GM21390 (cell line): Measurements from ENCODE around the gene GRB2.
"Not testable (repeated sequence)": the region's sequence is repeated elsewhere in the genome, so short reads cannot be mapped to it uniquely, and the experiment has no call there.

Experiments used
- ATAC-seq: cut with Tn5 transposase; IDR thresholded peaks from one replicate; pipeline ENCODE4 v1.9.1; 2021; ENCODE audit not compliant: unreplicated experiment

Gene GRB2

DNA sequence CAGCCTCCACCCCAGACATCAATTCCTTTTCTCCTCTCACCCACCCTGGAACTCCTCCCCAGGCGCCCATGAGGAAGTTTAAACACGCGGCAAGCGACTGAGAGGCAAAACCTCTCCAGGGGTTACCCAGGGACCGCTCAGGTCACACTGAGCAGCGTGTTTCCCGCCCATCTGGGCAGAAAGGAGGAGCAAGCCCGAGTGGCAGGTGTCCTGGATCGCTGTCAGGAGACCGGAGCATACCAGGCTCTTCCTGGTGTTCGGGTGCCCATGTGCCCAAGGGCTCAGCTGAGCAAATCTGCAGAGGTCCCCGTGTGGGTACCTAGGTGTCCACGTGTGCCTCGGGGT is 116.7 kb downstream of the GRB2 start:
- peak; percentile 3 for ATAC-seq

DNA sequence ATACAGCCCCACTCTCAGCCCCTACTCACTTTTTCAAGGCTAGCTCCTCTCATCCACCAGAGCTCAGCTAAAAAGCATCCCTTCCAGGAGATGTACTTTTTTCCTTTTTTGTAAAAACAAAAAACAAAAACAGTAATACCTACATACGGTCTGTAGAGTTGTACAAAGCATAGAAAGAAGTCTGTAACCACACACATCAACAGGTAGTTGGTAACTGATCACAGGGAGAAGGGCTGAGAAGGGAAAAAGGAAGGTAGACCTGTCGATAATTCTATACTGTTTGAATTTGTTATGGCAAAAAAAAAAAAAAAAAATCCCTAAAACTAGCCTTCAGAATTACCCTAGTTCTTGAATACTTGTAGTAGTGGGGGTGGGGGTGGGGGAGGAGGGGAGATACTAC is 117.1 kb downstream of the GRB2 start:
- no peak for ATAC-seq

GRCh38 chr17:75287221-75287620 is 118.3 kb downstream of the GRB2 start:
- no peak for ATAC-seq

DNA sequence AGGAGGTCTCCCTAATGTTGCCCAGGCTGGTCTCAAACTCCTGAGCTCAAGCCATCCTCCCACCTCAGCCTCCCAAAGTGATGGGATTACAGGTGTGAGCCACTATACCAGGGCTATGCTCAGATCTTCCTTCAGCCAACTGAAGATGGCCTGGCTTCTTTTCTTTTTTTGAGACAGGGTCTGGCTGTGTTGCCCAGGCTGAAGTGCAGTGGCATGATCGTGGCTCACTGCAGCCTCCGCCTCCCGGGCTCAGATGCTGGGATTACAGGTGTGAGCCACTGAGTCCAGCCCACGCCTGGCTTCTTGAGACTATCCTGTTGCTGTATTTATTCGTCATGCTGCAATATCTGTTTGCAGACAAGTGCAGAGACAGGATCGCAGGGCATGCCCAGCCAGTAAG is 120.4 kb downstream of the GRB2 start:
- no peak for ATAC-seq

GRCh38 chr17:75280189-75280588 is 125.3 kb downstream of the GRB2 start:
- ATAC-seq: not testable (repeated sequence)

DNA sequence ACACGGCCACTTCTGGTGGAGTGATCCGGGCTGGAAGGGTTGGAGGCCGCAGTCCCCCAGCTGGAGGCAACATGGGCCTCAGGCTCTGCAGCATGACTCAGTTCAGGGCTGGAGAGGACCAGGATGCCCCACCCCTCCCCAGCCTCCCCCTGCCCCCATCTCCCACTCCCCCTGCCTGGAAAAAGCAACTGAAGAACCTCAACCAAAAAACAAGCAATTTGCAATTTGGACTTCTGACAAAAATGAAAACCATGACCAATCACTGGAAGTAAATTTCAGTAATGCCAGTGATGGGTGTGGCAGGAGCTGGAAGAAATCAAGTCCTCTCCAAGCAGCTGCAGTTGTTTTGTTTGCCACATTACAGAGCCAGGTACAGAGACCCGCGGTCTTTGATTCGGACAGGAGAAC is 127.8 kb downstream of the GRB2 start:
- ATAC-seq: no peak

- no peak for ATAC-seq
These were observed 131.3 kb downstream of the GRB2 start for GRCh38 chr17:75273977-75274708.

DNA sequence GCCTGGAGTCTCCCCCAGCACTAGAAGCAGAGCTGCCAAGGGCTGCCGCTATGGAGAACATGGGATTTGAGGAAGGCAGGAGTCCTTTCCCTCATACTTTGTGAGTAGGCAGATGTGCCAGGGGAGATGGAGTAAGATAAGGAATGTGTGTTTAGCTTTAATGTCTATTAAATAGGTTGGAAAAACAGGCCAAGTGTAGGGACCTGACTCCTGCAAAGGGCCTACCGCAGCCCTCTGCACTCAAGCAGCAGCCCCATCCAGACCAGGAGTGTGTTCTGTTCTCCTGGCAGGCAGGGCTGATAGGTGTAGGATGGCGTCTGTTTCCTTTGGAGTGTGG is 132.7 kb downstream of the GRB2 start:
- ATAC-seq: no peak

DNA sequence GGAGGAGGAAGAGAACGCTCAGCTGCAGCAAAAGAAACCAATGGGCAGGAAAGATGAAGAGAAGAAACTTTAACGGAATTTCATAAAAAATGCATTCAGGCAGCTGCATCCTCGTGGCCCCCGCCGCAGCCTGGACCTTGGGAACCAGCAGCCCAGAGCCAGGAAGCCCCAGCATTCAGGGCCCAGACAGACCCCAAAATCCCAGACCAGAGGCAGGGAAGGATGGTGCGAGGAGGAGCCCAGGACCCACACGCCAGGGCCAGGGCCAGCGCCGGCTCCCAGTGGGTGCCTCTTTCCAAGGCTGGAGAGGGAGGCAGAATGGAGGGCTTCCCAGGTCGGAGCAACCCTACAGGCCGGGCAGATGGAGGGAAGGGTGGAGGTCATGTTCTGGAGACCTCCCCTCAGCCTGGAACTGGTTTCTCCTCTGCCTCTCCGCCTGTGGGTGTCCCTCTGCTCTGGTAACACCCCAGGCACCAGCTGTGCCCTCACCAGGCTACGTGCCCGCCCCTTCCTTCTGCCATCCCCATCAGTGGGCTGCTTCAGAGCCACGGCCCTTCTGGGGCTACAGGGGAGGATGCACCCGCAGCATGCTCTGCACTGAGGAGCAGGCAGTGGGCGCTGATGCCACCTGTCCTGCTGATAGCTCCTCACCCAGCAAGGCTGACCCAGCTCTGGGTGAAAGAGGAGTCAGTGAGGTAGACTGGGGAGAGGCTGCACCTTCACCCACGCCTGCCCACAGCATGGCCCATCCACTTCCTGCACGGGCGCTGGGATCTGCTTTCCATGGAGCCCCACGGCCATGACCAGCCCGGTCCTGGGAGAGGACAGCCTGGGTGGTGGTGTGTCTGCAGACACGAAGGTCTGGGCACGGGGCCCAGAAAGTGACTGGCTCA is 133.3 kb downstream of the GRB2 start:
- no peak for ATAC-seq

- ATAC-seq: peak; percentile 66
These were observed 134.1 kb downstream of the GRB2 start for GRCh38 chr17:75271233-75271954.

DNA sequence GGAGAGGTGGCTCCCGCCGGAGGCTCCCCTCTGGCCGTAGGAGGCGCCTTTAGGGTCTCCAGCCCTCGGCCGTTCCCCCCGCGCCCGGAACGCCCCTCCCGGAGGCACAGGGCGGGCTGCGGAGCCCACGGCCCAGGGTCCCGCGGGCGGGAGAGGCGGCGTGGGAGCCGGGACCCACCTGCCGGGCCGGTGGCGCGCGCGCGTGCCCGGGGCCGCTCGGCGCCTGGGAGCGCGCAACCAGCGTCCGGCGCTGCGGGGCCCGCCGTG is 134.6 kb downstream of the GRB2 start, which contains the start of gene MIF4GD:
MIF4GD (minus strand) TSS at position 266 of the 267 bp plus-strand sequence. CDS start 1,036 bp downstream, outside the sequence.
- no peak for ATAC-seq

GRCh38 chr17:75270218-75270965 is 135.1 kb downstream of the GRB2 start:
- ATAC-seq: peak; percentile 31

DNA sequence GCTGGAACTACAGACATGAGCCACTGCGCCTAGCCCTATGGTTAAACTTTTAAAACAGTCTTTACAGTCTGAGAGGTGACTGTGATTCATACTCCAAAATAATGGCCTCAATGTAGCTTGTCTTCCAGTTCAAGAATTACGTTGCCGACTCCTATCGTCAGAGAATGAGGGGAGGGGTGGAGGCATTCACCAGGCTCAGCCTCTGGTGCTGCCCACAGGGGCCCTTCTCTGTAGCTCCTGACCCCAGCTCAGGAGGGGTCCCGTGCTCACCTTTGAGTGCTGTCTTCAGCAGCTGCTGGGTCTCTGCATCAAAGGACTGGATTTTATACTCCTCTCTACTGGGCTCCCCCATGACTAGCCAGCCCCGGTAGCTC is 135.6 kb downstream of the GRB2 start:
- ATAC-seq: no peak
